HEK293 (cell line): Measurements from ENCODE around the gene KCNJ11.

Source experiments
- CTCF ChIA-PET: fragments of 350-600 bp; formaldehyde crosslinking; extraction: SDS; loops from one replicate; lab custom pipeline; 2021; ENCODE audit warnings: antibody characterized with exemption; lab: Yijun Ruan, JAX
- POLR2A ChIA-PET: fragments of 300-600 bp; formaldehyde crosslinking; extraction: SDS; loops from one replicate; lab custom pipeline; 2020; ENCODE audit warnings: antibody characterized with exemption, inconsistent platforms; lab: Yijun Ruan, JAX
- H3K27ac ChIP-seq: fragments of 200-500 bp; sonication (Bioruptor generic); 2 replicates; pipeline ENCODE4 v1.5.1; 2014; ENCODE audit warnings: low read depth, low read length, control low read depth, inconsistent platforms; ENCODE audit errors: extremely low read depth
- H3K36me3 ChIP-seq, 2 experiments: fragments of 200-500 bp in 1 of 2; sonication (Bioruptor generic) in 1 of 2; 1 replicate in 1 of 2; 2 replicates in 1 of 2; pipeline ENCODE4 v1.5.1; 2014 to 2017; ENCODE audit warnings: inconsistent platforms in 2 of 2, low read length in 2 of 2; ENCODE audit not compliant: control insufficient read depth in 2 of 2, insufficient read depth in 1 of 2
- H3K4me1 ChIP-seq: fragments of 200-500 bp; sonication (Bioruptor generic); 2 replicates; pipeline ENCODE4 v1.5.1; 2014; ENCODE audit warnings: mild to moderate bottlenecking, low read length, inconsistent platforms; ENCODE audit not compliant: control insufficient read depth, insufficient read depth
- H3K4me3 ChIP-seq: 2 replicates; pipeline ENCODE4 v1.5.1; 2011; ENCODE audit warnings: low read depth, mild to moderate bottlenecking, control low read depth, low read length, moderate library complexity
- H3K9me3 ChIP-seq: fragments of 200-500 bp; sonication (Bioruptor generic); 2 replicates; pipeline ENCODE4 v1.5.1; 2014; ENCODE audit warnings: low read depth, low read length, inconsistent platforms; ENCODE audit not compliant: control insufficient read depth, insufficient read depth
- GLIS1 ChIP-seq: fragments of 450-650 bp; formaldehyde crosslinking; IDR thresholded peaks from 2 replicates; pipeline ENCODE4 v1.5.1; 2016; ENCODE audit warnings: missing biosample characterization, missing genetic modification characterization
- IKZF3 ChIP-seq: fragments of 450-650 bp; IDR thresholded peaks from 2 replicates; pipeline ENCODE4 v1.5.0; 2018; ENCODE audit warnings: missing biosample characterization, mild to moderate bottlenecking, missing genetic modification characterization, moderate library complexity
- RBAK ChIP-seq: fragments of 450-650 bp; formaldehyde crosslinking; IDR thresholded peaks from 2 replicates; pipeline ENCODE4 v1.5.1; 2016; ENCODE audit warnings: missing biosample characterization, missing genetic modification characterization
- SETDB1 ChIP-seq: IDR thresholded peaks from one replicate; pipeline ENCODE4 v1.6.1; 2017; ENCODE audit warnings: mild to moderate bottlenecking, low read length, moderate library complexity, mixed read lengths; ENCODE audit not compliant: insufficient read length
- ZBTB21 ChIP-seq: fragments of 450-650 bp; formaldehyde crosslinking; IDR thresholded peaks from 2 replicates; pipeline ENCODE4 v1.5.1; 2017; ENCODE audit warnings: missing biosample characterization, missing genetic modification characterization
- ZBTB7A ChIP-seq: fragments of 450-650 bp; formaldehyde crosslinking; IDR thresholded peaks from 2 replicates; pipeline ENCODE4 v1.5.1; 2016; ENCODE audit warnings: low read depth, missing biosample characterization, missing genetic modification characterization
- ZNF133 ChIP-seq: fragments of 450-650 bp; formaldehyde crosslinking; IDR thresholded peaks from 2 replicates; pipeline ENCODE4 v1.5.1; 2016; ENCODE audit warnings: missing biosample characterization, missing genetic modification characterization
- ZNF24 ChIP-seq: fragments of 450-650 bp; formaldehyde crosslinking; IDR thresholded peaks from 2 replicates; pipeline ENCODE4 v1.5.1; 2016; ENCODE audit warnings: missing biosample characterization, missing genetic modification characterization
- ZNF48 ChIP-seq: fragments of 450-650 bp; formaldehyde crosslinking; IDR thresholded peaks from 2 replicates; pipeline ENCODE4 v1.5.1; 2016; ENCODE audit warnings: missing biosample characterization, missing genetic modification characterization
- ZNF514 ChIP-seq: fragments of 450-650 bp; formaldehyde crosslinking; IDR thresholded peaks from 2 replicates; pipeline ENCODE4 v1.5.1; 2016; ENCODE audit warnings: missing biosample characterization, missing genetic modification characterization
- ZNF548 ChIP-seq: fragments of 450-650 bp; formaldehyde crosslinking; IDR thresholded peaks from 2 replicates; pipeline ENCODE4 v1.5.1; 2016; ENCODE audit warnings: missing biosample characterization, missing genetic modification characterization
- ZNF629 ChIP-seq: fragments of 450-650 bp; formaldehyde crosslinking; IDR thresholded peaks from 2 replicates; pipeline ENCODE4 v1.5.1; 2017; ENCODE audit warnings: missing biosample characterization, missing genetic modification characterization
- ZNF645 ChIP-seq: fragments of 450-650 bp; formaldehyde crosslinking; IDR thresholded peaks from 2 replicates; pipeline ENCODE4; 2016; ENCODE audit warnings: missing biosample characterization, missing genetic modification characterization
- ZNF677 ChIP-seq: fragments of 450-650 bp; IDR thresholded peaks from 2 replicates; pipeline ENCODE4 v1.5.0; 2018; ENCODE audit warnings: missing biosample characterization, mild to moderate bottlenecking, missing genetic modification characterization, moderate library complexity
- ZNF768 ChIP-seq: fragments of 450-650 bp; formaldehyde crosslinking; IDR thresholded peaks from 2 replicates; pipeline ENCODE4 v1.5.1; 2018; ENCODE audit warnings: missing biosample characterization, mild to moderate bottlenecking, missing genetic modification characterization
- ZNF830 ChIP-seq: fragments of 450-650 bp; IDR thresholded peaks from 2 replicates; pipeline ENCODE4 v1.5.0; 2018; ENCODE audit warnings: missing biosample characterization, missing genetic modification characterization, low read depth, mild to moderate bottlenecking, moderate library complexity
- TF ChIP-seq, protein P1 (sequence below): fragments of 450-650 bp; formaldehyde crosslinking; IDR thresholded peaks from 2 replicates; pipeline ENCODE4 v1.5.1; 2016; ENCODE audit warnings: missing biosample characterization, missing genetic modification characterization, low read depth
- TF ChIP-seq, protein P2 (sequence below): fragments of 450-650 bp; formaldehyde crosslinking; IDR thresholded peaks from 2 replicates; pipeline ENCODE4 v1.5.1; 2016; ENCODE audit warnings: missing biosample characterization, missing genetic modification characterization

KCNJ11 gene

DNA sequence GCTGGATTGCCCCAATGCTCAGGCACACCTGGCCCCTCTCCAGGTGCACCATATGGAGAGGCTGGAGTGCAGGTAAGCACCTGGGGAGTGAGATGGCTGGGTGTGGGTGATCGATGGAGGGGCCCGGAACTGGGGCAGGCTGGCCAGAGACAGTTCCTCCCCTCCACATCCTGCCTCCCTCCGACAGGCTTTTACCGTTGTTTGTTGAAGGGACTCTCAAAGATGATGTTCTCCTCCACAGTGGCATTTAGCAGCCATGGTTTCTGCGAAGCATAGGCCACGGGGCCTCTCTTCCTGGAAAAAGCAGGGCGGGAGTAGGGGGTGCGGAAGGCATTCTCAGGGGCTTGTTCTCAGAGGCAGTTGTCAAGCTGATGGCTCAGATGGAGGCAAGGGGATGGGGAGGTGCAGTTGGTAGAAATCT is 25.9 kb upstream of the KCNJ11 start:
- H3K4me3 ChIP-seq: no peak overlapping the region
- peaks cover 3% of the 10 kb centered on the region; the same call in 1 of the 2 replicates for H3K4me1 ChIP-seq
- ChIA-PET CTCF (interaction anchor here (1.0 kb wide), 1 partner anchor 90 kb away, joined by 3 read pairs; no protein-coding TSS in a partner anchor), POLR2A (no interaction called here)
- no peaks in the 10 kb centered on the region for H3K36me3 ChIP-seq
- TF ChIP-seq ZNF830 (no peak), ZNF629 (tag by site-specific recombination) (no peak), ZBTB7A (no peak), ZNF514 (tag by site-specific recombination) (no peak), ZNF24 (tag by site-specific recombination) (no peak), SETDB1 (no peak), IKZF3 (tag by site-specific recombination) (no peak), ZNF48 (tag by site-specific recombination) (no peak), ZNF677 (no peak)
- TF ChIP-seq, protein P1, sequence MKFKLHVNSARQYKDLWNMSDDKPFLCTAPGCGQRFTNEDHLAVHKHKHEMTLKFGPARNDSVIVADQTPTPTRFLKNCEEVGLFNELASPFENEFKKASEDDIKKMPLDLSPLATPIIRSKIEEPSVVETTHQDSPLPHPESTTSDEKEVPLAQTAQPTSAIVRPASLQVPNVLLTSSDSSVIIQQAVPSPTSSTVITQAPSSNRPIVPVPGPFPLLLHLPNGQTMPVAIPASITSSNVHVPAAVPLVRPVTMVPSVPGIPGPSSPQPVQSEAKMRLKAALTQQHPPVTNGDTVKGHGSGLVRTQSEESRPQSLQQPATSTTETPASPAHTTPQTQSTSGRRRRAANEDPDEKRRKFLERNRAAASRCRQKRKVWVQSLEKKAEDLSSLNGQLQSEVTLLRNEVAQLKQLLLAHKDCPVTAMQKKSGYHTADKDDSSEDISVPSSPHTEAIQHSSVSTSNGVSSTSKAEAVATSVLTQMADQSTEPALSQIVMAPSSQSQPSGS (tag by site-specific recombination): no peak
- TF ChIP-seq, protein P2, sequence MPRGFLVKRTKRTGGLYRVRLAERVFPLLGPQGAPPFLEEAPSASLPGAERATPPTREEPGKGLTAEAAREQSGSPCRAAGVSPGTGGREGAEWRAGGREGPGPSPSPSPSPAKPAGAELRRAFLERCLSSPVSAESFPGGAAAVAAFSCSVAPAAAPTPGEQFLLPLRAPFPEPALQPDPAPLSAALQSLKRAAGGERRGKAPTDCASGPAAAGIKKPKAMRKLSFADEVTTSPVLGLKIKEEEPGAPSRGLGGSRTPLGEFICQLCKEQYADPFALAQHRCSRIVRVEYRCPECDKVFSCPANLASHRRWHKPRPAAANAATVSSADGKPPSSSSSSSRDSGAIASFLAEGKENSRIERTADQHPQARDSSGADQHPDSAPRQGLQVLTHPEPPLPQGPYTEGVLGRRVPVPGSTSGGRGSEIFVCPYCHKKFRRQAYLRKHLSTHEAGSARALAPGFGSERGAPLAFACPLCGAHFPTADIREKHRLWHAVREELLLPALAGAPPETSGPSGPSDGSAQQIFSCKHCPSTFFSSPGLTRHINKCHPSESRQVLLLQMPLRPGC (tag by site-specific recombination): no peak
- no peak overlapping the region for H3K27ac ChIP-seq
- H3K9me3 ChIP-seq: no peaks in the 10 kb centered on the region

DNA sequence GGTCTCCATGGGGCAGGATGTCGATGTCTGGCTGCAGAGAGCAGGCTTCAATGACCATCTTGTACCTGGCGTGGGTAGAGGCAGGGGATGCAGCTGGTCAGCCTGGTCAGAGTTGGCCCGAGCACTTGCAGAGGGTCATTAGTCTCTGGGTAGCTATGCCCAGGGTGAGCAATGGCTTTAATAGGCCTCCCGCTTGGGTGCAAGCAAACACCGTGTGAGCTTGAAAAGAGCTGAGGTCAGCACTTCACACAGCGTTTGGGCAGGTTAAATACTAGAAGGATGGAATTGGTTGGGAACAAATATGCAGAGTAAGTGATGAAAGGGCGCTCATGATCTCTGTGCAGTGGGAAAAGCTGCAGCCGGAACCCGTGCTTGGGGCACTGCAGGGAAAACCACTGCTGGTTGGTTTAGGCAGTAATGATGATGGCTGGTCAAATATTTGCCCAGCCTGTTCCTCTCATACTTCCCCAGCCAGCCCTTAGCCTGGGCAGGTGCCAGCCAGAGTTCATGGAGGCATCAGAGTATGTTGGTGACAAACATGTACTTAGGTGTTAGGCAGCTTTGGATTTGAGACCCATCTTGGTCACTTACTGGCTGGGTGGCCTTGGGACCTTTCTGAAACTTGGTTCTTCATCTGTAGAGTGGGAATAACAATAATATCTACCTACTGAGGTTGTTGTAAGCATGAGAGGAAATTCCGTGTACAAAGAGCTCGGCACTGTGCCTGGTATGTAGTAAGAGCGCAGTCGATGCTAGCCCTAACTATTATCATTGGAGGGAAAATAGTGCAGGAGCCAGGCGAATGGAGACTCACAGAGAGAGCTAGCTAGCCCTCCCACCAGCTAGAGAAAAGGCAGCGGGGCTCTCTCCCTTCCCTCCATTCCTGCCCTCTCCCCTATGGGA is 25.2 kb upstream of the KCNJ11 start:
- TF ChIP-seq ZNF645 (tag by site-specific recombination): no peak
- no peak for TF ChIP-seq ZNF133 (tag by site-specific recombination)
- TF ChIP-seq ZBTB21 (tag by site-specific recombination): no peak
- TF ChIP-seq ZNF548 (tag by site-specific recombination): no peak
- TF ChIP-seq ZNF768 (tag by site-specific recombination): no peak
- TF ChIP-seq RBAK (tag by site-specific recombination): no peak
- no peak for TF ChIP-seq GLIS1
- no peaks in the 10 kb centered on the region for H3K36me3 ChIP-seq
- POLR2A ChIA-PET: no interaction called here
- CTCF ChIA-PET: interaction anchor here (0.9 to 1.0 kb wide), 2 partner anchors 91 to 115 kb away, joined by 3 to 5 read pairs; no protein-coding TSS in a partner anchor
- H3K4me3 ChIP-seq: no peak overlapping the region
- H3K9me3 ChIP-seq: no peaks in the 10 kb centered on the region
- H3K27ac ChIP-seq: no peak overlapping the region
- peaks cover 3% of the 10 kb centered on the region; the same call in 1 of the 2 replicates for H3K4me1 ChIP-seq
